HCT116 (cell line): Measurements from ENCODE around the gene SHISAL2A. TPM values are rescaled to one million over a fixed set of nuclear protein-coding genes. Genes with fewer than 3 reads are reported as not detected.

ENCODE experiments used
- ATAC-seq: fragments of 200-7000 bp; cut with Tn5 transposase; 2 replicates; pipeline ENCODE4 v1.9.1; 2020; ENCODE audit warnings: mild to moderate bottlenecking, moderate library complexity
- BruUV-seq: library from RNA; stranded (reverse); fragments of 400-500 nt; replicated peaks from 2 replicates; lab custom pipeline; 2021; lab: Mats Ljungman, UMichigan
- CTCF ChIA-PET: fragments of 300-600 bp; sonication (Branson Sonifier 250); formaldehyde crosslinking; loops from one replicate; lab custom pipeline; 2021; ENCODE audit warnings: antibody characterized with exemption; lab: Charles Lee
- POLR2A ChIA-PET: fragments of 300-600, 350-600 bp; sonication (Branson Sonifier 250); formaldehyde crosslinking; loops from one replicate; lab custom pipeline; 2021; ENCODE audit warnings: antibody characterized with exemption; lab: Charles Lee
- RAD21 ChIA-PET, 2 experiments: fragments of 300-600 bp; sonication (Branson Sonifier 250); formaldehyde crosslinking; loops; one replicate each; lab custom pipeline; 2023; ENCODE audit warnings: low total read pairs in 2 of 2; ENCODE audit not compliant: uncharacterized antibody in 2 of 2, unreplicated experiment in 2 of 2, low non-redundant PET in 1 of 2; lab: Charles Lee
- DNase-seq: peaks from one replicate; pipeline ENCODE4 v3.0.0-alpha.2; 2010; ENCODE audit warnings: low read depth, low spot score
- H2AFZ ChIP-seq: fragments of 200-600 bp; shearing (Covaris generic), sonication (generic); 2 replicates; pipeline ENCODE4 v1.6.1; 2017; ENCODE audit warnings: low read depth, mixed run types, mixed read lengths, antibody characterized with exemption, low read length; ENCODE audit not compliant: poor library complexity, severe bottlenecking
- H3K27ac ChIP-seq: 2 replicates; pipeline ENCODE4 v1.5.1; 2012; ENCODE audit warnings: low read depth, low read length
- H3K27me3 ChIP-seq: fragments of 200-600 bp; sonication (generic); 2 replicates; pipeline ENCODE4 v1.6.1; 2016; ENCODE audit warnings: mixed run types, low read length, mixed read lengths; ENCODE audit not compliant: insufficient read depth
- H3K36me3 ChIP-seq, 2 experiments: fragments of 200-500 bp in 1 of 2; fragments of 200-600 bp in 1 of 2; sonication (Bioruptor generic) in 1 of 2; sonication (generic) in 1 of 2; 2 replicates each; pipeline versions ENCODE4 v1.5.1 to v1.6.1; 2014 to 2016; ENCODE audit warnings: low read length in 2 of 2, inconsistent platforms in 1 of 2, mixed read lengths in 1 of 2, mixed run types in 1 of 2; ENCODE audit not compliant: insufficient read depth in 2 of 2, control insufficient read depth in 1 of 2
- H3K4me1 ChIP-seq, 2 experiments: fragments of 200-600 bp in 1 of 2; sonication (generic) in 1 of 2; 2 replicates each; pipeline versions ENCODE4 v1.5.1 to v1.6.1; 2012 to 2017; ENCODE audit warnings: low read length in 2 of 2, inconsistent platforms in 1 of 2, mild to moderate bottlenecking in 1 of 2, mixed read lengths in 1 of 2, mixed run types in 1 of 2, moderate library complexity in 1 of 2; ENCODE audit not compliant: insufficient read depth in 2 of 2, control insufficient read depth in 1 of 2
- H3K4me2 ChIP-seq: fragments of 200-600 bp; sonication (generic); 2 replicates; pipeline ENCODE4 v1.6.1; 2017; ENCODE audit warnings: mixed run types, low read length, mixed read lengths
- H3K4me3 ChIP-seq, 2 experiments: fragments of 200-600 bp in 1 of 2; sonication (generic) in 1 of 2; replicated peaks in 1 of 2; 2 replicates each; pipeline ENCODE4 v1.5.1; 2011 to 2016; ENCODE audit warnings: low read length in 2 of 2, control low read depth in 1 of 2, low read depth in 1 of 2, mild to moderate bottlenecking in 1 of 2, mixed read lengths in 1 of 2, mixed run types in 1 of 2
- H3K79me2 ChIP-seq: fragments of 200-600 bp; sonication (generic); 2 replicates; pipeline ENCODE4 v1.6.1; 2017; ENCODE audit warnings: mild to moderate bottlenecking, mixed run types, low read length, moderate library complexity, mixed read lengths; ENCODE audit not compliant: insufficient read depth
- H3K9ac ChIP-seq: fragments of 200-600 bp; sonication (generic); 2 replicates; pipeline ENCODE4 v1.6.1; 2016; ENCODE audit warnings: low read length, mixed read lengths
- H3K9me2 ChIP-seq: fragments of 200-600 bp; sonication (generic), shearing (Covaris generic); 2 replicates; pipeline ENCODE4 v1.6.1; 2017; ENCODE audit warnings: mixed run types, mild to moderate bottlenecking, moderate library complexity; ENCODE audit not compliant: insufficient read depth
- H3K9me3 ChIP-seq, 2 experiments: fragments of 200-500 bp in 1 of 2; fragments of 200-600 bp in 1 of 2; sonication (Bioruptor generic) in 1 of 2; sonication (generic) in 1 of 2; 2 replicates each; pipeline ENCODE4 v1.6.1; 2014 to 2017; ENCODE audit warnings: low read length in 2 of 2, mixed read lengths in 2 of 2, inconsistent platforms in 1 of 2, low read depth in 1 of 2, mild to moderate bottlenecking in 1 of 2, mixed run types in 1 of 2, moderate library complexity in 1 of 2; ENCODE audit not compliant: control insufficient read depth in 1 of 2, insufficient read depth in 1 of 2
- H4K20me1 ChIP-seq: fragments of 200-600 bp; sonication (generic), shearing (Covaris generic); 2 replicates; pipeline ENCODE4 v1.6.1; 2017; ENCODE audit warnings: mixed run types, mild to moderate bottlenecking, moderate library complexity; ENCODE audit not compliant: insufficient read depth
- CBX3 ChIP-seq: IDR thresholded peaks from 2 replicates; pipeline ENCODE4 v1.6.1; 2012; ENCODE audit warnings: low read depth
- EZH2phosphoT487 ChIP-seq: fragments of 200-600 bp; IDR thresholded peaks from 2 replicates; pipeline ENCODE4 v1.6.1; 2018; ENCODE audit warnings: antibody characterized with exemption, borderline replicate concordance
- FOSL1 ChIP-seq: IDR thresholded peaks from 2 replicates; pipeline ENCODE4 v1.6.1; 2012; ENCODE audit warnings: low read depth
- POLR2A ChIP-seq: IDR thresholded peaks from 2 replicates; pipeline ENCODE4 v1.7.0; 2011; ENCODE audit warnings: borderline replicate concordance; ENCODE audit not compliant: insufficient read depth, insufficient read length; ENCODE audit errors: extremely low read depth
- POLR2AphosphoS5 ChIP-seq: IDR thresholded peaks from 2 replicates; pipeline ENCODE4 v1.6.1; 2011; ENCODE audit warnings: mild to moderate bottlenecking, low read depth, low read length, moderate library complexity
- SIN3A ChIP-seq: IDR thresholded peaks from 2 replicates; pipeline ENCODE4 v1.6.1; 2012; ENCODE audit warnings: low read depth
- SP1 ChIP-seq: IDR thresholded peaks from 2 replicates; pipeline ENCODE4 v1.6.1; 2012; ENCODE audit warnings: low read depth
- TCF7L2 ChIP-seq: IDR thresholded peaks from 2 replicates; pipeline ENCODE4 v1.7.0; 2011; ENCODE audit warnings: borderline replicate concordance, inconsistent platforms; ENCODE audit not compliant: insufficient read depth, insufficient read length; ENCODE audit errors: extremely low read depth
- ZFX ChIP-seq: fragments of 450-650 bp; IDR thresholded peaks from 2 replicates; pipeline ENCODE4 v1.6.1; 2017
- ZNF274 ChIP-seq: fragments of 200-500 bp; sonication (Bioruptor generic); IDR thresholded peaks from 2 replicates; pipeline ENCODE4 v1.6.1; 2014; ENCODE audit warnings: mild to moderate bottlenecking, low read depth, low read length, inconsistent platforms
- intact Hi-C: fragments of 100-400 bp; cut with micrococcal nuclease; formaldehyde crosslinking; loops from 2 replicates; pipeline ENCODE4 v1.10.0; 2022
- total RNA-seq: library from RNA; stranded (reverse); gene quantifications from one replicate; pipeline ENCODE4 v1.2.1, GENCODE V29; 2021; ENCODE audit not compliant: unreplicated experiment
- TF ChIP-seq, protein P1 (sequence below): IDR thresholded peaks from 2 replicates; pipeline ENCODE4 v1.6.1; 2012

SHISAL2A gene
- total RNA-seq, 1 experiment from 2014 or later: not detected

GRCh38 chr1:52659851-52660596 is 27.1 kb downstream of the SHISAL2A start:
- ChIA-PET RAD21 (interaction anchor here in 1 of 2 experiments (0.7 kb wide), 1 partner anchor 107 kb away, joined by 4 read pairs; the partner anchor contains the start of gene TUT4), CTCF (no interaction called here), POLR2A (interaction anchor here (1.5 kb wide), 1 partner anchor 107 kb away, joined by 3 read pairs; the partner anchor contains the start of gene TUT4)
- no peak overlapping the region for H3K27ac ChIP-seq
- H3K9me2 ChIP-seq: no peaks in the 10 kb centered on the region
- no peaks in the 10 kb centered on the region for H3K9me3 ChIP-seq
- H3K9ac ChIP-seq: peak overlapping the region; percentile 26; the same call in 1 of the 2 replicates
- no peaks in the 10 kb centered on the region for H3K27me3 ChIP-seq
- ATAC-seq (no peak), DNase-seq (no peak)
- H2AFZ ChIP-seq: no peak overlapping the region
- intact Hi-C loops: no loop called here
- H3K79me2 ChIP-seq: no peaks in the 10 kb centered on the region
- no peaks in the 10 kb centered on the region for H3K36me3 ChIP-seq
- BruUV-seq: no TSS peak
- H3K4me2 ChIP-seq: peak overlapping the region; percentile 43
- no peaks in the 10 kb centered on the region for H4K20me1 ChIP-seq
- TF ChIP-seq POLR2AphosphoS5: no peak
- no peak for TF ChIP-seq EZH2phosphoT487
- no peak for TF ChIP-seq FOSL1
- TF ChIP-seq SP1: no peak
- TF ChIP-seq, protein P1, sequence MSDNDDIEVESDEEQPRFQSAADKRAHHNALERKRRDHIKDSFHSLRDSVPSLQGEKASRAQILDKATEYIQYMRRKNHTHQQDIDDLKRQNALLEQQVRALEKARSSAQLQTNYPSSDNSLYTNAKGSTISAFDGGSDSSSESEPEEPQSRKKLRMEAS: no peak
- no peak for TF ChIP-seq TCF7L2
- no peak for TF ChIP-seq ZNF274
- no peak for TF ChIP-seq ZFX
- no peak for TF ChIP-seq CBX3
- no peak for TF ChIP-seq POLR2A
- no peak for TF ChIP-seq SIN3A
- H3K4me1 ChIP-seq: peaks cover 0 to 26% of the 10 kb centered on the region in 2 experiments; a peak in 3 of 4 replicates
- H3K4me3 ChIP-seq: no peak overlapping the region
